Testis (tissue), 2 donors: Measurements from ENCODE around the gene NUP205.
"Not testable (repeated sequence)": the region's sequence is repeated elsewhere in the genome, so short reads cannot be mapped to it uniquely, and the experiment has no call there.

Experiments used
- CTCF ChIP-seq, 3 experiments: fragments of 450-650 bp in 2 of 3; fragments of 200-600 bp in 1 of 3; sonication (generic) in 1 of 3; IDR thresholded peaks; one replicate each; pipeline ENCODE4 v1.5.1; 2016 to 2019; ENCODE audit warnings: antibody characterized with exemption in 3 of 3, mild to moderate bottlenecking in 2 of 3, moderate library complexity in 1 of 3
- POLR2A ChIP-seq: fragments of 450-650 bp; IDR thresholded peaks from one replicate; pipeline ENCODE4 v1.6.1; 2017; ENCODE audit warnings: antibody characterized with exemption, mild to moderate bottlenecking, moderate library complexity

GRCh38 chr7:135667626-135668025 is 109.9 kb downstream of the NUP205 start:
- not testable (repeated sequence) for TF ChIP-seq CTCF (IDR thresholded peaks at IDR 0.05); POLR2A
